ENCODE results near the gene ANKAR.
"Not testable (repeated sequence)": the region's sequence is repeated elsewhere in the genome, so short reads cannot be mapped to it uniquely, and the experiment has no call there.

The ANKAR gene

GRCh38 chr2:189662669-189663226 lies 11.7 kb upstream of the ANKAR start:
- H3K79me2 ChIP-seq (ENCODE audit: control insufficient read depth, low read length): peaks cover 52% of the 10 kb centered on the region
- H3K36me3 ChIP-seq (ENCODE audit: control insufficient read depth, low read length): peaks cover 51% of the 10 kb centered on the region
- peaks cover 6% of the 10 kb centered on the region; the same call in 1 of the 2 replicates for H4K20me1 ChIP-seq (ENCODE audit: control insufficient read depth, insufficient read depth, low read depth, low read length)
- no peaks in the 10 kb centered on the region for H3K9me3 ChIP-seq (ENCODE audit: control insufficient read depth, insufficient read depth, low read length)
- peaks cover 35% of the 10 kb centered on the region for H3K4me1 ChIP-seq (ENCODE audit: control insufficient read depth, low read length)
- no peak overlapping the region for H3K27ac ChIP-seq (ENCODE audit: low read depth, low read length)
- peak overlapping the region; percentile 93 for H3K4me2 ChIP-seq (ENCODE audit: low read length)
- H3F3A ChIP-seq (ENCODE audit: control insufficient read depth, insufficient read depth): no peaks in the 10 kb centered on the region
- H3K4me3 ChIP-seq (ENCODE audit: low read length): peak overlapping the region; percentile 97
- TF ChIP-seq CTCF (IDR thresholded peaks at IDR 0.05; ENCODE audit: low read depth, low read length, poor library complexity, severe bottlenecking): no peak
- TF ChIP-seq EZH2phosphoT487 (IDR thresholded peaks at IDR 0.05; ENCODE audit: borderline replicate concordance, low read length): no peak
- H3K27me3 ChIP-seq (ENCODE audit: control insufficient read depth, low read length): no peaks in the 10 kb centered on the region
- H3K9me2 ChIP-seq (replicated peaks; ENCODE audit: control insufficient read depth, low read length): no peaks in the 10 kb centered on the region

GRCh38 chr2:189663319-189663718 lies 11.2 kb upstream of the ANKAR start:
- H3K27ac ChIP-seq (ENCODE audit: low read depth, low read length); H3K4me3 ChIP-seq (ENCODE audit: low read length); H3F3A ChIP-seq (ENCODE audit: control insufficient read depth, insufficient read depth); H3K9me2 ChIP-seq (replicated peaks; ENCODE audit: control insufficient read depth, low read length); H3K27me3 ChIP-seq (ENCODE audit: control insufficient read depth, low read length); H4K20me1 ChIP-seq (ENCODE audit: control insufficient read depth, insufficient read depth, low read depth, low read length); H3K9me3 ChIP-seq (ENCODE audit: control insufficient read depth, insufficient read depth, low read length): not testable (repeated sequence)
- Histone ChIP-seq H3K4me2 (ENCODE audit: low read length) (peak overlapping the region; percentile 10), H3K4me1 (ENCODE audit: control insufficient read depth, low read length) (peaks cover 29% of the 10 kb centered on the region), H3K79me2 (ENCODE audit: control insufficient read depth, low read length) (peaks cover 52% of the 10 kb centered on the region), H3K36me3 (ENCODE audit: control insufficient read depth, low read length) (peaks cover 57% of the 10 kb centered on the region)

GRCh38 chr2:189669913-189670312 lies 4.6 kb upstream of the ANKAR start:
- peaks cover 10% of the 10 kb centered on the region for H3K4me1 ChIP-seq (ENCODE audit: control insufficient read depth, low read length)
- 0 out of 2 replicates have a peak, but pooled peaks cover 10% of the 10 kb centered on the region for H3F3A ChIP-seq (ENCODE audit: control insufficient read depth, insufficient read depth)
- 0 out of 2 replicates have a peak, but pooled peaks cover 6% of the 10 kb centered on the region for H4K20me1 ChIP-seq (ENCODE audit: control insufficient read depth, insufficient read depth, low read depth, low read length)
- H3K4me2 ChIP-seq (ENCODE audit: low read length): no peak overlapping the region
- no peaks in the 10 kb centered on the region for H3K27me3 ChIP-seq (ENCODE audit: control insufficient read depth, low read length)
- no peaks in the 10 kb centered on the region for H3K9me2 ChIP-seq (replicated peaks; ENCODE audit: control insufficient read depth, low read length)
- TF ChIP-seq EZH2phosphoT487 (IDR thresholded peaks at IDR 0.05; ENCODE audit: borderline replicate concordance, low read length) (no peak), CTCF (IDR thresholded peaks at IDR 0.05; ENCODE audit: low read depth, low read length, poor library complexity, severe bottlenecking) (no peak)
- no peak overlapping the region for H3K4me3 ChIP-seq (ENCODE audit: low read length)
- H3K79me2 ChIP-seq (ENCODE audit: control insufficient read depth, low read length): peaks cover 17% of the 10 kb centered on the region
- H3K9me3 ChIP-seq (ENCODE audit: control insufficient read depth, insufficient read depth, low read length): no peaks in the 10 kb centered on the region
- no peak overlapping the region for H3K27ac ChIP-seq (ENCODE audit: low read depth, low read length)
- H3K36me3 ChIP-seq (ENCODE audit: control insufficient read depth, low read length): peaks cover 78% of the 10 kb centered on the region

GRCh38 chr2:189673661-189674373 lies 653 bp upstream of the ANKAR start:
- H3F3A ChIP-seq (ENCODE audit: control insufficient read depth, insufficient read depth): 0 out of 2 replicates have a peak, but pooled peaks cover 10% of the 10 kb centered on the region
- TF ChIP-seq CTCF (IDR thresholded peaks at IDR 0.05; ENCODE audit: low read depth, low read length, poor library complexity, severe bottlenecking): no peak
- TF ChIP-seq EZH2phosphoT487 (IDR thresholded peaks at IDR 0.05; ENCODE audit: borderline replicate concordance, low read length): no peak
- no peak overlapping the region for H3K27ac ChIP-seq (ENCODE audit: low read depth, low read length)
- peak overlapping the region; percentile 75 for H3K4me2 ChIP-seq (ENCODE audit: low read length)
- H3K4me3 ChIP-seq (ENCODE audit: low read length): peak overlapping the region; percentile 73
- H3K4me1 ChIP-seq (ENCODE audit: control insufficient read depth, low read length): peaks cover 11% of the 10 kb centered on the region
- no peaks in the 10 kb centered on the region for H4K20me1 ChIP-seq (ENCODE audit: control insufficient read depth, insufficient read depth, low read depth, low read length)
- H3K9me2 ChIP-seq (replicated peaks; ENCODE audit: control insufficient read depth, low read length): no peaks in the 10 kb centered on the region
- peaks cover 50% of the 10 kb centered on the region for H3K36me3 ChIP-seq (ENCODE audit: control insufficient read depth, low read length)
- no peaks in the 10 kb centered on the region for H3K79me2 ChIP-seq (ENCODE audit: control insufficient read depth, low read length)
- no peaks in the 10 kb centered on the region for H3K27me3 ChIP-seq (ENCODE audit: control insufficient read depth, low read length)
- 0 out of 2 replicates have a peak, but pooled peaks cover 2% of the 10 kb centered on the region for H3K9me3 ChIP-seq (ENCODE audit: control insufficient read depth, insufficient read depth, low read length)

Measured in DOHH2 (cell line).